ENCODE results near the gene HTT. TPM values are rescaled to one million over a fixed set of nuclear protein-coding genes. Genes with fewer than 3 reads are reported as not detected.
A peak's percentile ranks its signal among the peaks of the same experiment; 100 is the strongest.

HTT gene
- total and polyA plus RNA-seq, 8 donors, result 34.5 to 75.9 (median 43.5) TPM

- ATAC-seq, result no peak
- no peaks in the 10 kb centered on the region for H3K27me3 ChIP-seq
- no peak overlapping the region for H3K4me3 ChIP-seq
- H3K4me1 ChIP-seq, result no peaks in the 10 kb centered on the region
- H3K27ac ChIP-seq, result no peak overlapping the region
- no peak for TF ChIP-seq CTCF (IDR thresholded peaks at IDR 0.05)
- H3K36me3 ChIP-seq, result peaks cover 0 to 12% of the 10 kb centered on the region in 2 donors
- DNase-seq, result peak in 1 of 4 donors; percentile 69
- intact Hi-C loops (cut with DNase I), result no loop called here
- H3K9me3 ChIP-seq, result no peaks in the 10 kb centered on the region
Observed at GRCh38 chr4:3247399-3248177, 173.1 kb downstream of the HTT start.

DNA sequence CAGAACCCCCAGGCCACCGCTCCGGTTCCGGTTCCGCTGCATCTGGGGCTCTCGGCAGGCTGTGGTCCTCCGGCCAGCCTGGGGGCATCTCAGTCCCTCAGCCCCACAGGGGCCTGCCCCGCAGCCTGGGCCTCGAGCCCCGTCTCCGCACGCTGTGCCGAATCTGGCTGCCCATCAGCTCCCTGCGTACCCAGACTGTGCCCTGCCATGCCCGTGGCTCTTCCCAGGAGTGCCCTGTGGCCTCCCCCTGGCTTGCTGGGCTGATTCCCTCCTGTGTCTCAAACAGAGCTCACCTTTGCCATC is 173.6 kb downstream of the HTT start:
- Histone ChIP-seq H3K4me3 (no peak overlapping the region), H3K9me3 (no peaks in the 10 kb centered on the region), H3K4me1 (no peaks in the 10 kb centered on the region), H3K27ac (no peak overlapping the region), H3K36me3 (peaks cover 0 to 6% of the 10 kb centered on the region in 2 donors), H3K27me3 (no peaks in the 10 kb centered on the region)
- DNase-seq, result no peak
- no peak for ATAC-seq
- no peak for TF ChIP-seq CTCF (IDR thresholded peaks at IDR 0.05)
- intact Hi-C loops (cut with DNase I), result no loop called here

DNA sequence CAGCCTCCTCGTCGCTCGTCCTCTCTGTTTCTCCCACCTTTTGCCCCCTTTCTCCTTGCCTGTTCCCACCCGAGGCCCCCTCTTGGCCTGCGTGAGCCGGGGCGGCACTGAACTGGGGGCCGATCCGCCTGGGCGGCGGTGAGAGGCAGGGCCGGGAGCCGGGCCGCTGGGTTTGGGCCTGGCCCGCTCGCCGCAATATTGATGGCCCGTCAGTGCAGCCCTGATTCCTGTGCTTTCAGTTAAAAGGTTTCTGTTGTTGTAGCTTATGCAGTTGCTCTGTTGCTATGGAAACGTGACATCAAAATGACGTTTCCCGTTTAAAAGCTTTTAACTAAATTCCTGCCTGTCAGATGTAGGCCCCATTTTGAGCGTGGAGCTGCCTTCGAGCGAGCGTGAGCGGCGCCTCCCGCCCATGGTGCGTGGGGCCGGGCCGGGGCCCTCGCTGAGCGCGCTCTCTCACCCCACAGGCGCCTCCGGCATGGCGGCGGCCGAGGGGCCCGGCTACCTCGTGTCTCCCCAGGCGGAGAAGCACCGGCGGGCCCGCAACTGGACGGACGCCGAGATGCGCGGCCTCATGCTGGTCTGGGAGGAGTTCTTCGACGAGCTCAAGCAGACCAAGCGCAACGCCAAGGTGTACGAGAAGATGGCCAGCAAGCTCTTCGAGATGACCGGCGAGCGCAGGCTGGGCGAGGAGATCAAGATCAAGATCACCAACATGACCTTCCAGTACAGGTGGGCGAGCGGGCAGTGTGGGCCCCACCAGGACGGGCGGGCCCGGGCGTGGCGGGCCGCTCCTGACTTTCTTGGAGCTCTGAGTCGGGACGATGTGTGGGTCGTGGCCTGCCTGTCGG is 174.6 kb downstream of the HTT start, which contains the start of gene MSANTD1:
MSANTD1 (plus strand) TSS at position 349 of the 851 bp plus-strand sequence; CDS start at position 413, 64 bp downstream.
- intact Hi-C loops (cut with DNase I), result no loop called here
- Histone ChIP-seq H3K4me3 (no peak within 1 kb of the TSS), H3K27ac (no peak within 1 kb of the TSS), H3K9me3 (no peaks in the 10 kb centered on the region), H3K4me1 (no peaks in the 10 kb centered on the region), H3K36me3 (no peaks in the 10 kb centered on the region), H3K27me3 (no peaks in the 10 kb centered on the region)
- DNase-seq, result peak in 2 of 4 donors; percentile 57 to 78
- no peak for ATAC-seq
- TF ChIP-seq CTCF (IDR thresholded peaks at IDR 0.05), result no peak

DNA sequence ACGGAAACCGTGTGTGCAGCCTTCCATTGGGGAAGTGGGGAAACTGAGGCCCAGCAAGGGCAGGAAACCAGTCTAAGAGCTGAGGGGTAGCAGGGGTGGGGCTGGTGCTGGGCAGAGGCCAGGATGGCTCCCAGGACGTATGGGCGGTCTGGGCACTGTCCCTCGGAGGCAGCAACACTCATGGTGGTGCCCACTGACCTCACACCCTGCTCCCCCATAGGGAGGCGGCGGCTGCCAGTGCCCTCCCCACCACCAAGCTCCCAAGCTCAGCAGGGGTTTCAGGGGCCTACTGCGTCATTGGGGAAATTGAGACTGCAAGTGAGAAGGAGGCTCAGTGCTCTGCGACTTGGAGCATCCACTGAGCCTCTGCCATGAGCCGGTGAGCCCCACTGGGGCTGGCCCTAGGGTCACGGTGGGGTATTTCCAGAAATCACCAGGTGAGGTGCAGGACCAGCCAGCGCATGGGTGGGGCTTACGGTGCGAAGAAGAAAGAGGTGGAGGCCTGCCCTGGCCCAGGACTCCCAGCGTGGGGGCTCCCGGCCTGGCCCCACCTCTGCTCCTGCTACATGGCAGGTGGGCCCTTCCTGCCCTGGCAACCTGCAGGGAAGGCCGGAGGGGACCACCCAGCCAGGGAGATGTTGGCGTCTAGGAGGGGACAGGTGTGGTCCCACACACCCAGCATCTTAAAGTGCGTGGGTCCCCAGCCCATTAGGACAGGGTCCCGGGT is 175.4 kb downstream of the HTT start:
- no peak overlapping the region for H3K4me3 ChIP-seq
- no peak for TF ChIP-seq CTCF (IDR thresholded peaks at IDR 0.05)
- no peaks in the 10 kb centered on the region for H3K9me3 ChIP-seq
- H3K36me3 ChIP-seq, result no peaks in the 10 kb centered on the region
- DNase-seq (peak in 1 of 4 donors; percentile 53), ATAC-seq (no peak)
- intact Hi-C loops (cut with DNase I), result no loop called here
- H3K27ac ChIP-seq, result no peak overlapping the region
- no peaks in the 10 kb centered on the region for H3K4me1 ChIP-seq
- H3K27me3 ChIP-seq, result no peaks in the 10 kb centered on the region

Measured in left lung (tissue), 10 donors.